Activated CD8-positive, alpha-beta T cell treated with anti-CD3 and anti-CD28 coated beads for 36 hours (primary cell): ENCODE measurements around the gene LLGL2. TPM values are rescaled to one million over a fixed set of nuclear protein-coding genes. Genes with fewer than 3 reads are reported as not detected.
A peak's percentile ranks its signal among the peaks of the same experiment; 100 is the strongest.
"Not testable (repeated sequence)": the region's sequence is repeated elsewhere in the genome, so short reads cannot be mapped to it uniquely, and the experiment has no call there.

ENCODE experiments used
- ATAC-seq: fragments of 200-7000 bp; cut with Tn5 transposase; one replicate; pipeline ENCODE4 v1.10.0; 2021; ENCODE audit warnings: mild to moderate bottlenecking, moderate library complexity
- CTCF ChIA-PET: fragments of 350-600 bp; sonication (Branson Sonifier 250); formaldehyde crosslinking; loops from one replicate; lab custom pipeline; 2021; ENCODE audit warnings: antibody characterized with exemption; lab: Charles Lee
- POLR2A ChIA-PET: fragments of 350-600 bp; sonication (Branson Sonifier 250); formaldehyde crosslinking; loops from one replicate; lab custom pipeline; 2021; ENCODE audit warnings: antibody characterized with exemption; lab: Charles Lee
- DNase-seq: peaks from one replicate; pipeline ENCODE4 v3.0.0-alpha.2; 2020
- H3K27ac Mint-ChIP-seq: one replicate; pipeline ENCODE4 v1.8.0; 2021; ENCODE audit warnings: mild to moderate bottlenecking, mixed read lengths
- H3K27me3 Mint-ChIP-seq: one replicate; pipeline ENCODE4 v1.8.0; 2021; ENCODE audit warnings: mixed read lengths
- H3K36me3 Mint-ChIP-seq: one replicate; pipeline ENCODE4 v1.8.0; 2021; ENCODE audit warnings: low read depth, mixed read lengths
- H3K4me1 Mint-ChIP-seq: one replicate; pipeline ENCODE4 v1.8.0; 2021; ENCODE audit warnings: low read depth, mixed read lengths
- H3K4me3 Mint-ChIP-seq: one replicate; pipeline ENCODE4 v1.8.0; 2021; ENCODE audit warnings: mild to moderate bottlenecking, moderate library complexity, mixed read lengths
- H3K9me3 Mint-ChIP-seq: one replicate; pipeline ENCODE4 v1.8.0; 2021; ENCODE audit warnings: mixed read lengths
- CTCF ChIP-seq: fragments of 200-600 bp; IDR thresholded peaks from one replicate; pipeline ENCODE4 v1.8.0; 2022; ENCODE audit warnings: antibody characterized with exemption, mild to moderate bottlenecking
- intact Hi-C: fragments of 100-400 bp; cut with micrococcal nuclease; formaldehyde crosslinking; loops from one replicate; pipeline ENCODE4 v1.10.0; 2022
- total RNA-seq, 2 experiments: library from RNA; stranded (reverse); gene quantifications; one replicate each; pipeline ENCODE4 v1.2.3, GENCODE V29; 2021

The LLGL2 gene, protein sequence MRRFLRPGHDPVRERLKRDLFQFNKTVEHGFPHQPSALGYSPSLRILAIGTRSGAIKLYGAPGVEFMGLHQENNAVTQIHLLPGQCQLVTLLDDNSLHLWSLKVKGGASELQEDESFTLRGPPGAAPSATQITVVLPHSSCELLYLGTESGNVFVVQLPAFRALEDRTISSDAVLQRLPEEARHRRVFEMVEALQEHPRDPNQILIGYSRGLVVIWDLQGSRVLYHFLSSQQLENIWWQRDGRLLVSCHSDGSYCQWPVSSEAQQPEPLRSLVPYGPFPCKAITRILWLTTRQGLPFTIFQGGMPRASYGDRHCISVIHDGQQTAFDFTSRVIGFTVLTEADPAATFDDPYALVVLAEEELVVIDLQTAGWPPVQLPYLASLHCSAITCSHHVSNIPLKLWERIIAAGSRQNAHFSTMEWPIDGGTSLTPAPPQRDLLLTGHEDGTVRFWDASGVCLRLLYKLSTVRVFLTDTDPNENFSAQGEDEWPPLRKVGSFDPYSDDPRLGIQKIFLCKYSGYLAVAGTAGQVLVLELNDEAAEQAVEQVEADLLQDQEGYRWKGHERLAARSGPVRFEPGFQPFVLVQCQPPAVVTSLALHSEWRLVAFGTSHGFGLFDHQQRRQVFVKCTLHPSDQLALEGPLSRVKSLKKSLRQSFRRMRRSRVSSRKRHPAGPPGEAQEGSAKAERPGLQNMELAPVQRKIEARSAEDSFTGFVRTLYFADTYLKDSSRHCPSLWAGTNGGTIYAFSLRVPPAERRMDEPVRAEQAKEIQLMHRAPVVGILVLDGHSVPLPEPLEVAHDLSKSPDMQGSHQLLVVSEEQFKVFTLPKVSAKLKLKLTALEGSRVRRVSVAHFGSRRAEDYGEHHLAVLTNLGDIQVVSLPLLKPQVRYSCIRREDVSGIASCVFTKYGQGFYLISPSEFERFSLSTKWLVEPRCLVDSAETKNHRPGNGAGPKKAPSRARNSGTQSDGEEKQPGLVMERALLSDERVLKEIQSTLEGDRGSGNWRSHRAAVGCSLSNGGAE
- 1 to 10 TPM; 7.2 to 7.4 TPM for total RNA-seq

GRCh38 chr17:75524970-75525805, at the start of gene LLGL2:
Gene LLGL2 (plus strand): TSS chr17:75525697. CDS start chr17:75543427, 17,730 bp downstream.
- H3K4me1 Mint-ChIP-seq = peaks cover 10% of the 10 kb centered on the region
- peaks cover 13% of the 10 kb centered on the region for H3K36me3 Mint-ChIP-seq
- H3K4me3 Mint-ChIP-seq = peak within 1 kb of the TSS; percentile 69
- ATAC-seq = peak; percentile 95
- peak; percentile 82 for DNase-seq
- ChIA-PET CTCF (interaction anchor here (0.6 to 5.7 kb wide), 6 partner anchors 9 to 567 kb away, joined by 3 to 25 read pairs (median 5); partner anchors contain the start of genes TMEM94 and TSEN54), POLR2A (interaction anchor here (0.5 to 1.3 kb wide), 4 partner anchors 9 to 60 kb away, joined by 3 to 9 read pairs (median 4); partner anchors contain the start of gene TSEN54)
- no peak for TF ChIP-seq CTCF
- no peak within 1 kb of the TSS for H3K27ac Mint-ChIP-seq
- peaks cover 2% of the 10 kb centered on the region for H3K27me3 Mint-ChIP-seq
- intact Hi-C loops = loop anchor here (10.0 kb wide), 1 partner anchor 60 kb away; the partner anchor contains the start of gene MYO15B
- H3K9me3 Mint-ChIP-seq = no peaks in the 10 kb centered on the region

DNA sequence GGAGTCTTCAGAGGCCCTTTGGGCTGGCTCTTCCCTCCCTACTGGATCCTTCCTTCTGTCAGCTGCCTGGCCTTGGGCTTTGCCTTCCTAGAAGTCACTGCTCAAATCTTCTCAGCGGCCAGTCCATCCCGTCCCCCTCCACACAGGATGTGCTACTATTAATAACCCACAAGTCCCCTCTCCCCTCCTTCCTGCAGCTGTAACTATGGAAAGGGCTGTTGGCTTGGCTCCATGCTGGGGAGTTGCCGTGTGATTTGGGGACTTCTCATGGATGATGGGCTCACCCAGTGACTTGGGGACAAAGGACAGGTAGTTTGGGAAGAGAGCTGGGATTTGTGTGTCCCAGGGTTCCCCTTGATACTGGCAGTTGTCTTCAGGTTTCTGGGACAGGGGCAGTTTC, 49.6 kb upstream of the LLGL2 start:
- CTCF ChIA-PET = interaction anchor here (1.2 to 1.3 kb wide), 2 partner anchors 11 to 278 kb away, joined by 3 to 5 read pairs; no protein-coding TSS in a partner anchor
- no peak overlapping the region for H3K27ac Mint-ChIP-seq
- intact Hi-C loops = no loop called here

GRCh38 chr17:75476271-75476671, 49.2 kb upstream of the LLGL2 start:
- intact Hi-C loops = no loop called here
- Mint-ChIP-seq H3K27me3 (no peaks in the 10 kb centered on the region), H3K4me3 (no peak overlapping the region), H3K4me1 (no peaks in the 10 kb centered on the region), H3K9me3 (no peaks in the 10 kb centered on the region), H3K36me3 (peaks cover 2% of the 10 kb centered on the region), H3K27ac (no peak overlapping the region)
- CTCF ChIA-PET = interaction anchor here (1.2 to 1.3 kb wide), 2 partner anchors 11 to 277 kb away, joined by 3 to 5 read pairs; no protein-coding TSS in a partner anchor
- ATAC-seq = no peak
- TF ChIP-seq CTCF = no peak
- no peak for DNase-seq
- POLR2A ChIA-PET = interaction anchor here (1.2 to 1.8 kb wide), 2 partner anchors 19 to 46 kb away, joined by 5 read pairs; no protein-coding TSS in a partner anchor

More for the DNA sequence above, 49.6 kb upstream of the LLGL2 start:
- Mint-ChIP-seq H3K36me3 (peaks cover 2% of the 10 kb centered on the region), H3K4me3 (no peak overlapping the region), H3K9me3 (no peaks in the 10 kb centered on the region), H3K4me1 (no peaks in the 10 kb centered on the region), H3K27me3 (no peaks in the 10 kb centered on the region)
- TF ChIP-seq CTCF = no peak
- DNase-seq (no peak), ATAC-seq (no peak)
- POLR2A ChIA-PET = interaction anchor here (1.8 kb wide), 1 partner anchor 46 kb away, joined by 5 read pairs; no protein-coding TSS in a partner anchor

DNA sequence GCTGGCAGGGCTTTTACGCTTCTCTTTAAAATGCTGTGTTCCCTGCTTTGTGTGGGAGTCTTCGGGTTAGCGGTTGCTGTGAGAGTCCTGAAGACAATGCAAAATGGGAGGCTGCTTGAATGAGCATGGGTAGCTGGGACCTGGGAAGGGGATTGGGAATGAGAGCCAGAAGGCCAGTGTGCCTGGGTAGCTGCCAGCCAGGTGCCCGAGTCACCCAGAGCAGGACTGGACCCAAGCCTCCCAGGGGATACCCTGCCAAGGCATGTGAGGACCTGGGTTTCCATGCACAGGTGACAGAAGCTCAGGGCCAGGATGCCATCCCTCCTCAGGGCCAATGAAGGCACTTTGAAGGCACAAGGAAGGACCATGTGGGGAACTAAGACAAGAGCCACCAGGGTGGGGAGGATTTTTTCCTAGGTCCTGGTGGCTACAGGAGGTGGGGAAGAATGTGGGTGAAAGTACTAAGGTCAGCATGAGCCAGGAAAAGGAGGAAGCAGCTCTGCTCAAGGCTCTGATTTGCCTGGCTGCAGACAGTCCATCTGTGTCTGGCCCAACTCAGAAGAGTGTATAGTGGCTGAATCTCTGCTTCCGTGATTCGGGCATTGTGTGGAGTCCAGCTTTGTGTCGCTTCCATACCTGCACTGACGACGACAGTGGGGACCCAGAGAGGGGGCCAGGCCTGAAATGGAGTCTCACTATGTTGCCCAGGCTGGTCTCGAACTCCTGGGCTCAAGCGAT, 48.6 kb upstream of the LLGL2 start:
- Mint-ChIP-seq H3K4me1 (no peaks in the 10 kb centered on the region), H3K27ac (no peak overlapping the region), H3K36me3 (peaks cover 2% of the 10 kb centered on the region), H3K4me3 (no peak overlapping the region), H3K27me3 (no peaks in the 10 kb centered on the region), H3K9me3 (no peaks in the 10 kb centered on the region)
- no peak for DNase-seq
- intact Hi-C loops = no loop called here
- no peak for TF ChIP-seq CTCF
- POLR2A ChIA-PET = interaction anchor here (1.2 to 1.8 kb wide), 2 partner anchors 19 to 47 kb away, joined by 5 read pairs; no protein-coding TSS in a partner anchor
- no peak for ATAC-seq
- CTCF ChIA-PET = interaction anchor here (1.3 kb wide), 1 partner anchor 277 kb away, joined by 5 read pairs; no protein-coding TSS in a partner anchor

DNA sequence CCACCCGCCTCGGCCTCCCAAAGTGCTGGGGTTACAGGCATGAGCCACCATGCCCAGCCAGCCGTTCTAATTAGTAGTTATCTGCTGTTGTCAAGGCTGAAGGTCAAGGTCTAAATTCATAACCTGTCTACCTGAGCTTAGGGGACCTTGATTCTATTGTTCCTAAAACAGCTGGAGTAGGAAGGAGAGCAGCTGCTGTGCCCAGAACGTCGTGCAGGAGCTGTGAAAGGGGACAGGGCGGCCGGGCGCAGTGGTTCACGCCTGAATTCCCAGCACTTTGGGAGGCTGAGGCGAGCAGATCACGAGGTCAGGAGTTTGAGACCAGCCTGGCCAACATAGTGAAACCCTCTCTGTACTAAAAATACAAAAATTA, 48.0 kb upstream of the LLGL2 start:
- H3K27me3 Mint-ChIP-seq, H3K27ac Mint-ChIP-seq, DNase-seq, intact Hi-C loops, H3K9me3 Mint-ChIP-seq, ATAC-seq, H3K4me1 Mint-ChIP-seq, H3K36me3 Mint-ChIP-seq, H3K4me3 Mint-ChIP-seq: not testable (repeated sequence)
- ChIA-PET CTCF (interaction anchor here (1.3 kb wide), 1 partner anchor 276 kb away, joined by 5 read pairs; no protein-coding TSS in a partner anchor), POLR2A (interaction anchor here (1.2 to 1.8 kb wide), 2 partner anchors 20 to 47 kb away, joined by 5 read pairs; no protein-coding TSS in a partner anchor)
